Hematopoietic multipotent progenitor cell treated with erythropoietin and hydrocortisone succinate and interleukin-3 and kit ligand, for 6 days (in vitro differentiated cells): Measurements from ENCODE around the gene AZU1.
"Not testable (repeated sequence)": the region's sequence is repeated elsewhere in the genome, so short reads cannot be mapped to it uniquely, and the experiment has no call there.

Experiments
- DNase-seq: peaks from one replicate; pipeline ENCODE4 v3.0.0-alpha.2; 2015

AZU1 gene

GRCh38 chr19:810883-811489 lies 16.7 kb upstream of the AZU1 start:
- DNase-seq: no peak

GRCh38 chr19:811506-812048 lies 16.1 kb upstream of the AZU1 start:
- no peak for DNase-seq

GRCh38 chr19:812049-812746 lies 15.4 kb upstream of the AZU1 start:
- DNase-seq: no peak

GRCh38 chr19:812747-813218 lies 14.9 kb upstream of the AZU1 start:
- no peak for DNase-seq

- no peak for DNase-seq
Observed at GRCh38 chr19:813219-814151, 14.2 kb upstream of the AZU1 start.

GRCh38 chr19:814152-815078 lies 13.2 kb upstream of the AZU1 start:
- no peak for DNase-seq

- no peak for DNase-seq
Observed at GRCh38 chr19:815079-815774, 12.4 kb upstream of the AZU1 start.

GRCh38 chr19:815775-816499 lies 11.7 kb upstream of the AZU1 start:
- no peak for DNase-seq

GRCh38 chr19:816500-816857 lies 11.2 kb upstream of the AZU1 start:
- no peak for DNase-seq

GRCh38 chr19:820212-820611 lies 7.4 kb upstream of the AZU1 start:
- not testable (repeated sequence) for DNase-seq

- no peak for DNase-seq
Observed at GRCh38 chr19:821231-821824, 6.3 kb upstream of the AZU1 start.

GRCh38 chr19:821825-822503 lies 5.7 kb upstream of the AZU1 start, which contains the start of gene PLPPR3:
PLPPR3 (minus strand) TSS chr19:821955; CDS start chr19:821559, 396 bp downstream.
- DNase-seq: no peak

GRCh38 chr19:823565-824121 lies 4.0 kb upstream of the AZU1 start:
- DNase-seq: no peak

GRCh38 chr19:824885-825284 lies 2.8 kb upstream of the AZU1 start:
- DNase-seq: no peak

GRCh38 chr19:825897-826644 lies 1.6 kb upstream of the AZU1 start:
- no peak for DNase-seq

- DNase-seq: no peak
Observed at GRCh38 chr19:827314-827709, 325 bp upstream of the AZU1 start.

- no peak for DNase-seq
Observed at GRCh38 chr19:829129-829758, 1.6 kb downstream of the AZU1 start.
